Stimulated activated CD4-positive, alpha-beta T cell treated with anti-CD3 and anti-CD28 coated beads, Interleukin-12 subunit alpha, Interleukin-12 subunit beta, amount 100 ng/mL, for 48 hours (primary cell): Measurements from ENCODE around the gene CLSTN2.

Source experiments
- DNase-seq, 3 donors: peaks; one replicate each; pipeline ENCODE4 v3.0.0-alpha.2; 2020; ENCODE audit warnings: low read depth in 2 of 3, low spot score in 1 of 3

The CLSTN2 gene

DNA sequence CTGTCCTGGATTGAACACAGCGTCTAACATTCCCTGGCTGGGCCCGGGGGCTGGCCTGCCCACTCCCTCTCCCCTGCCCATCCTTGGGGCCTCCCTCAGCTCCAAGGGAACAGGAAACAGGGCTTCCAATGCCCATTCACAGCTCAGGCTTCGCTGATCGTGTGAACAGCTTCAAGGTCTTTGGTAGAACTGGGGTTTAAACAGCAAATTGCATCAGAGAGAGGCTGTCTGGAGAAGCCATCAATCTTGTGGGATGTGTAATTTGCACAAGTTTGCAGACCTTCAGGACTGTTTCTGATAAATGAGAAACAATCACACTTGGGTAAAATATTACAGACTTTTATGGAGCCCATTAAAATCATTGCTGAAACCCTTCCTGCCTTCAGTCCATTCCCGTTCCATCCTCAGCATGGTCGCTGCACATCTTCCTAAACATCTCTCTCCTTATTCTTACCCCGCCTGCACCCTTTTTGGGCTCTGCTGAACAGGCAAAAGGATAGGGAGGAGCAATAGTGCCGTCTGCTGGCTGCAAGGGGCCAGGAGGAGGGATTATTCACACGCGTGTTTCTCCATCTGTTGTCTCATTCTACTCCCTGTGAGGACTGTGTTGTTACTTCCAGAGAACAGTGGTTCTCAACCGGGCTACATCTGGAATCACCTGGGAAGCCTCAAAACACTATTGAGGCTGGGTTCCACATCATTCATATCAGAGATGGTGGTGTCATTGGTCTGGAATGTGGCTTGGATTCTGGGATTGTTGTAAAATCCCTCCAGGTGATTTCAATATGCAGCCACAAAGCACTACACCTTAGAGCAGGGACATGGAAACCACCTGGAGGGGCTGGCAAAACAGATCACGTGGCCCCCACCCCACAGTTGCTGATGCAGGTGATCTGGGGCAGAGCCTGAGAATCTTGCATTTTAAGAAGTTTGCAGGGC, 116.3 kb downstream of the CLSTN2 start:
- no peak for DNase-seq

DNA sequence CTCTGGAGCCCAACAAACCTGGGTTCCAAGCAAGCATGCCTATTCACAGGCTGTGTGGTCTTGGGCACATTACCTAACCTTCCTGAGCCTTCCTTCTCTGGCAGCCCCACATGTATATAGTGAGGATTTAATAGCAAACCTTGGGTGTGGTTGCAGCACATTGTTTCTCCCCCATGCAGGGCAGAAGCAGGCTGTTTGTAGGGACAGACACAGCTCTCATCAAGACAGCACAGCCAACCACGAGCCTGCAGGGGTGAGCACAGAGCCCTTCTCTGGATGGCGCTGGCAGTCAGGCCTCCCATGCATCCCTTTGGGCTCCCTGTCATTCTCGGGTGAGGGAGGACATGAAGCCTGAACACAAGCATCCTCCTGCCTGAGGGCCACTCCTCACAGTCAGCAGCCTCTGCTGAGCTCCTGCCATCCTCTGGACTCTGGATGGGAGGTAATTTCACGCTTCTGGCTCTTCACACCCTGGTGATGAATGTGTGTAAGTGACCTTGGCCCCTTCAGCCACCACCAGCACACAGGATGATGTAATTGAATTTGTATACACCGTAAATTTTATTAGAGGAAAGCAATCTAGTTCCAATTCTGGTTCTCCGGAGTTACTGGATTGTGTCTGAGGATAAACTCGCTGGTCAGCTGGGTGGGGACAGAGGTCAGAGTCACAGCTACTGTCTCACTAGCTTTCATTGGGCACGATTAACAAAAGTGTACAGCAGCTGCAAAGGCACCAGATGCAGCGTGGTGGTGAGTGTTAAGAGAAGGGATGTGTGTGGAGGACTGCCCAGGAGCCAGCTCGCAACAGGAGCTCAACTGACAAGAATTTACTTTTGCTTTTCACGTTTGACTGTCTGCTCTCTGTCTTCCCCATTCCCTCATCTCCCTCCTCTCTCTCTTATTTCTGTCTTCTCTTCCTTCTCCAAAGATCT, 118.1 kb downstream of the CLSTN2 start:
- no peak for DNase-seq

DNA sequence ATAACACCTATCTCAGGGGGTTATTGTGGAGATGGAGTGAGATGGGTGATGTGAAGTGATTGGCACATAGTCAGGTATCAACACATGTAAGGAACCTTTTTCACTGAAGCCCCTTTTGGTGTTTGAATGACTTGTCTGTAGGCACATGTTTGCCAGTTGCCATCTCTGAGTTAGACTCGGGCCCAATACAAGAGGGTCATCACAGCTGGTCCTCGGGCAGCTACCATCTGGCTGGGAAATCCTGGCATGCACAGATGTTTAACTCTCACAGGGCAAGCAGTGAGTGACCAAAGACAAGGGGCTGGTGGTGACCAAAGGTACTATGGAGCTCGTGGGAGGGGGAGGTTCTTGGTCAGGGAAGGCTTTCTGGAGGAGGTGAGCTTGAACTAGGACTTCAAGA, 118.8 kb downstream of the CLSTN2 start:
- no peak for DNase-seq

DNA sequence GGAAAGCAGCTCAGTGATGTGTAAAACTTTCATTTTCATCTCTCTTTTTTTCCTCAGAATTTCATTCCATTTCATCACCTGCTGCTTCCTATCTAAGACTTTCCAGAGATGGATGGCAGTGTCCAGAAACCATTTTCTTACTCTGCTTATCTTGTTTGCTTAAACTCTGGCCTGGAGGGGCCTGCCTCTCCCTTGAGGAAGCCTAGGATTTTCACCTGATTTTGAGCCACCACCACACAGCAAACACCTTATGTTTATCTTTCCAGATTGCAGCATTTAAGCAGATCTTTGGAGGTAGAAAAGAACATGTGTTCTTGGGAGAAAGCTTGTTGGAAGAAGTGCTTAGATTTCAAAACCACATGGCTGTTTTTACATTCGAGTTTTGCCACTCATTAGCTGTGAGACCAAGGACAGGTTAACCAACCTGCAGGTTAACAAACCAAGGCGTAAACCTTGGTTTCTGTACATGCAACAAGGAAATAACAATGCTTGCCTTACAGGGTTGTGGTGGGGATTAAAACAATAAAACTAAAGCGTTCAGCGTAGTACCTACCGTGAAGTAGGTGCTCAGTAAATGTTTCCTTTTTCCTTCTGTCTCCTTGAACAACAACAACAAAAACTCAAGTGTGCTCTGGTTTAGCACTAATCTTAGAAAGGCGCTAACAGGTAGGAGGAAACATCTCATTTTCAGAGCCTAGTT, 120.3 kb downstream of the CLSTN2 start:
- no peak for DNase-seq

DNA sequence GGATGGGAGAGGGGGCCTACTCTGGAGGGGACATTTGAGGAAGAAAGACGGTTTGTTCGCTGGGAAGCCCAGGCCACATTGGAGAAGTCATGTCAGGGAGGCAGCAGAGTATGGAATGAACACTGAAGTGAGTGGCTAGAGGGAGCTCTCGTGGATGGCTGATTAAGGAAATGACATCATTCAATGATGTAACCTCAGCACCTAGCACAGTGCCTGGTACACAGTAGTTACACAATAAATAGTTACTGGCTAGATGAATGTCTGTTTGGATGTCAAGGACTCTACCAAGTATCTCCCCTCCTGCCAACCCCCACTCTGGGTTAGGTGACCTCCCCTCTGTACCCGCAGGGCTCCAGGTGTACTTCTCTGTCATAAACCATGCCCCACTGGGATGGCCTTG, 121.1 kb downstream of the CLSTN2 start:
- no peak for DNase-seq

DNA sequence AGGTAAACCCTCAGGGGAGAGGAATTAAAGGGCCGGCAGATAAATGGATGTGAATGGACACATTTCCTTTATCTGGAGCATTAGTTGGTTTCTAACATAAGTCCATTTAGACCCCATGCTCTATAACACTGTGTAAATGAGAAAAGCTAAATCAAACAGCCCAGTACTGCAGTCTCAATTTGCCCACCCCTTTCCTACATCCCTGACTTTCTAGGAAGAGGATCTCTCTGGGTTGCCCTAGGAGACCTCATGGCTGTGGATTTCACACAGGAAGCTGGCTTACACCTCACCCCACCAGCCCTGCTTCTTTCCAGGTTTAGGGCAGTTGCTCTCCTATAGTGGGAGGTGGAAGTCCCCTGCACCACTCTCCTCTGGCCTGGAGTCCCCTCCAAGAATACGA, 126.2 kb downstream of the CLSTN2 start:
- DNase-seq = no peak

DNA sequence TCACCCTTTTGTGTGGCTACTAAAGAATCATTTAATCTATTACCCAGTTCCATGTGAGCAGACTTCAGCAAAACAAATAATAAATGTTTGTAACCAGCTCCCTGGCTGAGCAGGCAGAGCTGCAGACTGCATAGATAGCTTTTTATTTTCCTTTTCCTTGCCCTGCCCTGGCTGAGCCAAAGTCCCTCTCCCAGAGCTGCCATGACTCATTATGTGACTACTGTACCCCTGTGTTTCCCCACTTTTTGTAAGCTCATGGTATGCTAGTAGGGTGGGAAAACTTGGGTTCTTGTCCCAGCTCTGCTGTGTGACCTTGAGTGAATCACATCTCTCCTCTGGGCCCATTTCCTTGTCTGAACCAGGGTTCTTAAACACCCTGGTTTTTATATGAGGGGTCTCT, 127.5 kb downstream of the CLSTN2 start:
- DNase-seq = no peak

DNA sequence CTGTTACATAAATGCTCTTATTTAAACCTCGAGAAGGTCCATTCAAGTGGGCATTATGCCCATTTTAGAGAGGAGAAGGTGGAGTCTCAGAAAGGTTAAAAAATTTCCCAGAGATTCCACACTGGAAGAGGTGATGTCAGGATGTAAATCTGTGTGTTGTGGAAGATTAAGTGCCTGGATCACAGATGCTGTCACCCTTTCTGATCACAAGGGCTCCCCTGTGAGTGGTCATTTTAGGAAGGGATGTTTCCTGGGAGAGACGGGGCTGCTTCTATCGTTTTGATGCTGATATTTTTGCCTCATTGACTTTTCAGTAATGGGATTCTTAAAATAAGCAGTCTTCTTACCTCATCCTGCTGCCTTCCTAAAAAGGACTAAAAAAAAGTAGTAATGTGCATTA, 132.5 kb downstream of the CLSTN2 start:
- DNase-seq = no peak

DNA sequence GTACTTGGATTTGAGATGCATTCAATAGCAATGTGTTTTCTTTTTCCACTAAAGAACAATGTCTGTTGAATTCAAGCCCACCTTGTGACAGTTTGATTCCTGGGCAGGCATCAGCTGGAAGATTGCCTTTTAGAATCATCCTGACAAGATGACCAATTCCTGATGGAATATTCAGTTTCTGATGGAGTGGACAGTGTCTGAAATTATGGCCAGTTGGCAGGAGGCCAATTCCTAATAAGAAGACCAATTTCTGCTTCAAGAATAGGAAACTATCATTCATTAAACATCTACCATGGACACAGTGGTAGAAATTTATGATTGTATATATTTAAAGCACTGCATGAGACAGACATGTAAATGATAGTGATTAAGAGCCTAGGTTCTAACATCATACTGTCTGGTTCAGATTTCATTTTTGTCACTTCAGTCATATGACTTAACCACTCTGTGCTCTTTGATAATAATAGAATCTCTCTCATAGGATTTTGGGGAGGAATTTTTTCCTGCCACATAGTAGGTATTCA, 133.6 kb downstream of the CLSTN2 start:
- DNase-seq = no peak

DNA sequence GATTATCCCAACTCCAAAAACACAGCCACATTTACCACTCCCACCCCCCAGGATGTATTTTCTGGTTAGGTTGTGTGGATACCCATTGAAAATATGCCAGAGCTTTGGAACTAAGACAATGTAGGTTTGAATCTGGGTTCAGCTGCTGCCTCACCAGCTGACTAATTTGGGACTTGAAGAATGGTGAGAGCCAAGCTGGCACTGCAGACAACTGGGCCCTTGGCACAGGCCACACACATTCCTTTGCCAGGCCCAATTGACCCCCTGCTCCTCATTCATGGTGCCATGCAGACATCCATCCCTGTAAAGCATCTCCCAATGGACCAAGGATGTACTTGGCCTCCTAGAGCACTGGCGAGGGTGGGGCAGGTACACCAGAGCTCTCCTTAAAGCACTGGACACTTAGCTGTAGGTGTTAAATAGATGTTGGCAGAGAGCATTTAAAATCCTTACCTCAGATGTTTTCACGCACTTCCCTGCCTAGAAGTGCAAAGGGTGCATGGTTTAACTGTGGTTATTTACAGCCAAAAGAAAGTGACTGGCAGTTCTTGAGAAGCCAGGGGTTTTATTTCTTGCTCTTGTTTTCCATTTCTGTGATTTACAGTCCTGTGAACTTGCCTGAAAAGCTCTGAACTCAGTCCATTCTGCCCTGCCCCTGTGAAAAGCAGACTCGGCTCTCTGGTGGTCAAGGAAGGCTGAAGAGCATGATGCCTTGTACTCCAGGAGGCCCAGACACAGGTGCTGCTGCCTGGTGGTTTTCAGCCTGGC, 138.5 kb downstream of the CLSTN2 start:
- DNase-seq = no peak

DNA sequence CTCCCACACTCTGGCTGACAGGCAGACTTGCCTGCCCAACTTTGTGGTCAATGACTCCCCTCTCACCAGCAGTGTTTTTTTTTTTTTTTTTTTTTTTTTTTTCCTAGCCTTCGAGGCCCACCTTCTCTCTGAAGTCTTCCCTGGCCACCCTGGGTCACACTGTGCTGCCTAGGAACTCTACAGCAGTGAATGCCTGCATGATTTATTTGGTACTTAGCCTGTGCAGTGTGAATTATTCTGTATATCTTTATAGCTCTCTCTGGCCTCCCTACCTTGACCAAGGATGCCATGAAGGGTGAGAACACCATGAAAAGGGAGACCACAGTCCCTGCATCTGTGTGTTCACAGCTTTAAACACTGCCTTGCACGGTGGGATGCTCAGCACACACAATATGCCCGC, 141.6 kb downstream of the CLSTN2 start:
- DNase-seq = no peak

DNA sequence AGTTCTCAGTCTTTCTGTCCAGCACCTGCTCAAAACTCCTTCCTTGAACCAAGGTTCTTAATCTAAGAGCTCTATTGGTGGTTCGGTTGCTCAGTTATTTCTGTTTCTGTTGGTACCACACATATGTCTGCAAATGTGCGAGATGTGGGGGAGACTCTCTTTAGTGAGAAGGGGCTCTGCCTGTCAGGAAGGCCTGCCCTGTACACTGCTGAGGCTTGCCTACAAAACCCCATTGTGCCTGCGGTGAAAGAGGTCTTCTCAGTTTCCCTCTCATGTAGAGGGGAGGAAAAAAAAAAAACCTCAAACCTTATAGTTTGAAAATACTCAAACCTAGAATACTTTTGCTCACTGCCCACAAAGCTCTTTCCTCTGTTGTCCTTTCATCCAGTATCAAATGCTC, 142.4 kb downstream of the CLSTN2 start:
- DNase-seq = no peak

DNA sequence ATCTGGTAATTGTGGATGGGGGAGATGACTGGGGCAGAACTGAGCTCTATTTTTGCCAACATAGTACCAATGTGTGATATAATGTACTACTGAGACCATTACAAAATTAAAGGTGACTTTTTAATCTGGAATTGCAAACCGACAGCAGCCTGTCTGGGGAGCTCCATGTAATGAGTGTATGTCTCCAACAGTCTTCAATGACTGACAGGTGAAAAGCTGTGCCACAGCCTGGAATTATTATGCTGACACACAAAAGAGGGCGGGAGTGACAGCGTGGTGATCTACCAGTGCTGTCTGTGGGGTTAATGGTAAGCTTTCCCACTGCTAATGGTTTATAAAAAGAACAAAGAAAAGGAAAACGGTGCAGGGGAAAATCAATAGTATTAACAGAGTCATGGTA, 143.4 kb downstream of the CLSTN2 start:
- DNase-seq = no peak

DNA sequence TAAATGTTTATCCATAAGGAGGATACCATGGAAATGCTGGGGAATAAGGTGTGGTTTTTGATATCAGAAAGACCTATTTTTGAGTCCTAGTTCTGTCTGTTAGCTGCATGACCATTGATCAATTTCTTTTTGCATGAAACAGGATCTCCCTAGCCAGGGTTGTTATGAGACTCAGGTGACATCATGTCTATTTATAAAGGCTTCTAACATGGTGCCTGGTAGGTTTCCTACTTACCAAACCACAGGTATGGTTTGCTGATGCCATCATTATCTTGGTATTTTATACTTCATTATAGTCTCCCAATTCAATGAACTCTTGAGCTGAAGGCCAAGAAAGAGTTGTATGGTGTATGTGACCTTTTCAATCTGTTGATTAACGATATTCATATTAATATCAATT, 144.0 kb downstream of the CLSTN2 start:
- DNase-seq = no peak

DNA sequence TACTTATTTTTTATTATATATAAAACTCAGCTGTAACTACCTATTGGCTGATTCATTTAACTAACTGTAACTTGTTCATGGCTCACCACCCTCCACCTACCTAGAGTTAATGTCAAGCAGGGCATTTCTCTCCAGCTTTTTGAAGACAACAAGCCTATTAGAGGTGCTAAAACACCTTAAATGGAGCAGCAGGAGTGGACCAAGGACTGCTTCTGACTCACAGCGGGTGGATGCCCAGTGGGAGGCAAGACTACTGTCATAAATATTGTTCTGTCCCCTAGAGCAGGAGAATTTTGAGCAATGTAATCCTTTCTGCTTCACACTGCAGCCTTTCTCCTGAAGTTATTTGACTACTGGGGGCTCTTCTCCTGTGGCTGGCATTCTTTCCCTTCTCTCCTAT, 146.9 kb downstream of the CLSTN2 start:
- no peak for DNase-seq

DNA sequence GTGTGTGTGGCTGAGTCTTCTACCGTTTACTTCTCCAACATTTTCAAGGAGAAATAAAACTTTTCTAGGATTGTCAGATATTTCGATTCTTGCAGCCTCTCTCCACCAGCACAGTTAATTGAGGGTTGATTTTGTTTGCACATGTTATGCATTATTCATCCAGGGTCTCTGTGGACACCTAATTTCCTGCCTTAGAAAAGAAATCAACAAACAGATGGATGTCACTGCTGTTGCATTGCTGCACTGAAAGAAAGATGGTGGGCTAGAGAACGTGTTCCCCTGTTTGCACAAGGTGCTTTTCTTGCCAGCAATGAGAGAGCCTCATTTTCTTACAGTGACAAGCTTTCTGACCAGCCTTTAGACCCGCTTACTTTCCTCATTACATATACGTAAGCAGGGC, 150.0 kb downstream of the CLSTN2 start:
- DNase-seq = no peak

DNA sequence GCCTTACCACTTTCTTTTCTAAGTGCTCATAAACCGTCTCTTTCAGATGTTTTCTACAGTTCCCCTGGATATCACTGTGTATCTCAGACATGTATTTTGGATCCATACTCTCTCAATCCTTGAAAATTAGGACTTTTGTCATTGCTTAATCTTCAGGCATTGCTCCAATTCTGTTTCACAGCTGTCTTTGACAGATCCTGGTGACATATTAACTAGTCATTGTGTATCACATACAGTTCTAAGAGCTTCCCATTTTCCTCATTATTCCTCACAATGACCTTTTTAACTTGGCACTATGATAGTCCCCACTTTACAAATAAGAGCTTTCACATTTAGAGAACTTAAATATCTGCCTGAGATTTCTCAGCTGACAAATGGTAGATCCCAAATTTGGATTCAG, 151.7 kb downstream of the CLSTN2 start:
- DNase-seq = no peak

DNA sequence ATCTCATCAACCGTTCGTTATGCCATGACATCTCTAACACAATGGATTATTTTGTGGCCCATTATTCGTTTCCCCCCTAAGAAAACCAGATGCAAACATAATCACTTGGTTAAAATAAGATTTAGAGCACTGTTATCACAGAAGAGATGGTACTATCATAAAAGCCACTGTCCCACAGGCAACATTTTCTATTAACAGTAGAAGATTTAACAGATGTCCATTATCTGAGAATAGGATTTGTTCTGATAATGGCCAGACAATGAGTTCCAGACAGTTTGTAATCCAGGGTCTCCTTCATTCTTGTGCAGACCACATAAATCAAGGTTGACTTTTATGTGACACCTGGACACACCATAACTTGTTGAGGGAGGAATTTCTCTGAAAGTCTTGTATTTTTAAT, 153.1 kb downstream of the CLSTN2 start:
- no peak for DNase-seq

DNA sequence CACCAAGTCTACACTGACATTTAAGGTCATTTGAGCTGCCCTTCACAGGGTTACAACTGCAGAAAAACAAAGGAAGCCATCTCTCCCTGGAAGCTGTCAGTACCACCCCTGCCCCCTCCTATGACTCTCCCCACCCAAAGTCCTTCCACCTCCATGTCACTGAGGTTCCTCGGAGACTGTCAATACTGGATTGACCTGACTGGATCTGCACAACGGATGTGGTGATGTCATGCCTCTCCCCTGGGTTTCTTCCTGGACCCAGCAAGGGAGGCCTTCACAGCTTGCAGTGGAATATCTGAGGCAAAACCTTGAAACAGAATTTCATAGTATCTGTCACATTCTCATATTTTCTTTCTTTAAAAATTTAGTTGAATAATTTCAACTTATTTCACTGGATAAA, 153.5 kb downstream of the CLSTN2 start:
- DNase-seq = no peak

DNA sequence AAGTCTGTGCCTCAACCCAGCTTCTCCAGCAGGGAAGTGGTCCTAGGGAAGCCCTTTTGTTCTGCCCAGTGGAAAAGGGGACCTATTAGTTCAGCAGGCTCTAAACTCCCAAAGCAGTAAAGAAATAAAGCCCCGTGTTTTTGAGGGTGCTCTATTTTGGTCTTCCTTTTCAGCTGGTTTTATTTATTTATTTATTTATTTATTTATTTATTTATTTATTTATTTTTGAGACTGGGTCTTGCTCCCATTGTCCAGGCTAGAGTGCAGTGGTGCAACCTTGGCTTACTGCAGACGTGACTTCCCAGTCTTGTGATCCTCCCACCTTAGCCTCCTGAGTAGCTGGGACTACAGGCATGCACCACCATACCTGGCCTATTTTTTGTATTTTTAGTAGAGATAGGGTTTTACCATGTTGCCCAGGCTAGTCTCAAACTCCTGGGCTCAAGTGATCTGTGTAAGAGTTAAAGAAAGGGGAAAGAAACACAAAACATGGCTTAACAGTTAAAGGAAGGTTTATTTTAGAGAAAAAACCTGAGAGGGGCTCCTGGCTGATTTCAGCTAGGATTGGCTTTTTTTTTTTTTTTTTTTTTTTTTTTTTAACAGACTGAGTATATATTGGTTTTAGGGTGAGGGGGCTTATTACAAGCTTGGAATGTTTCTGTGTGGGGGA, 154.6 kb downstream of the CLSTN2 start:
- DNase-seq = no peak
